Measurements from ENCODE around the gene SIRPB2. TPM values are rescaled to one million over a fixed set of nuclear protein-coding genes. Genes with fewer than 3 reads are reported as not detected.
A peak's percentile ranks its signal among the peaks of the same experiment; 100 is the strongest.

SIRPB2 gene
- total RNA-seq (2021; fragmentation: NEBNext Ultra II Directional; extraction: Animal tissue kit (Norgen Biotek cat#: 25700)), result 0.28 TPM in 1 of 2 replicates, not detected in the other
- not detected in 2 replicates for polyA plus RNA-seq (2011; rRNA removed)
- polyA plus RNA-seq (2011; cell fraction: cytosol; rRNA removed), result 0.03 TPM
- not detected for polyA plus RNA-seq (2011; cell fraction: nucleus; rRNA removed)
- not detected in 4 replicates for polyA plus RNA-seq (2012, experiment 1 of 2)
- polyA plus RNA-seq (2012, experiment 2 of 2), result not detected
- polyA plus RNA-seq (2013, experiment 1 of 2), result not detected
- not detected for polyA plus RNA-seq (2013, experiment 2 of 2)
- 0.73 TPM in 1 of 2 replicates, not detected in the other for polyA minus RNA-seq (2011; rRNA and poly(A)+ RNA removed)
- not detected for polyA minus RNA-seq (2011; cell fraction: cytosol; rRNA and poly(A)+ RNA removed)
- polyA minus RNA-seq (2011; cell fraction: nucleus; rRNA and poly(A)+ RNA removed), result not detected
- long read RNA-seq, experiment 1, result 0 reads
- long read RNA-seq, experiment 2, result 0 reads

DNA sequence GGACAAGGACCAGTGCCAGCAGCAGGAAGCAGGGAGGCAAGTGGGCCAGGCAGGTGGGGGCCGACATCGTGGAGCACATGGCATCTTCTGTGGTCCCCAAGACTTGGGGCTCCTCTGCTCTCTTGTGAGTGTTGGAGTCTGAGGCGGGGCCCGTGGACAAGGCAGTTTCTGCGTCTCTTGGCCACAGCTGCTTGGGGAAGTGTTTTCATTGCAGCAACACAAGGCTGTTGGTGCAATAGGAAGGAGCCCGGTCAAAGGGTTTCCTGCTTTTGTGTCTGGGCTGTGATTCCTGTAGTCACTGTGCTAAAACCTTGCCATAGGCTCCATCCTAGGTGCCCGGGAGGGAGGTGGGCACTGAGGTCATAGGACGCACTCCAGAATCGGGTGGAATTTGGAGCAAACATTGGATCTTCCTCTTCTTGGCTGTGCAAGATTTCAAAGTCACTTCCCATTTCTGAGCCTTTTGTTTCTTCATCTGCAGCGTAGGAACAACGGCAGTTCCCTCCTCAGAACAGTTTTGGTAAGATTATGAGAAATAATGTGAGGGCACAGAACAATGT is at the start of gene SIRPB2:
SIRPB2 (minus strand) TSS at position 140 of the 560 bp plus-strand sequence; CDS start at position 79, 61 bp downstream.
- ChIA-PET CTCF (ENCODE audit: partially characterized antibody) (interaction anchor here (0.9 to 4.5 kb wide), 7 partner anchors 12 to 49 kb away, joined by 3 to 31 read pairs (median 5); partner anchors contain the start of gene NSFL1C), POLR2A (ENCODE audit: partially characterized antibody) (interaction anchor here (2.7 kb wide), 1 partner anchor 9 kb away, joined by 7 read pairs; no protein-coding TSS in a partner anchor)
- Histone ChIP-seq H2AFZ (ENCODE audit: low read length) (0 out of 2 replicates have a peak within 1 kb of the TSS, but pooled peaks have one; percentile 71), H3K9ac (replicated peaks in 1 of 4; ENCODE audit: extremely low read depth in 1 of 4, low read depth in 3 of 4, low read length in 3 of 4) (no peak within 1 kb of the TSS), H3K23me2 (ENCODE audit: low read depth, low read length) (no peaks in the 10 kb centered on the region), H3K4ac (replicated peaks; ENCODE audit: insufficient read length, low read depth, low read length) (no peak within 1 kb of the TSS), H3K27ac (ENCODE audit: low read depth, low read length) (no peak within 1 kb of the TSS), H3K27me3 (replicated peaks in 1 of 4; ENCODE audit: control insufficient read depth in 3 of 4, extremely low read depth in 1 of 4, insufficient read depth in 3 of 4, low read length in 3 of 4) (peaks cover 0 to 4% (median 1%) of the 10 kb centered on the region in 4 experiments; a peak in 2 of 7 replicates), H2BK120ac (replicated peaks; ENCODE audit: low read depth, low read length) (no peak within 1 kb of the TSS), H3K4me1 (replicated peaks in 1 of 4; ENCODE audit: control insufficient read depth in 3 of 4, insufficient read depth in 4 of 4, low read length in 3 of 4) (no peaks in the 10 kb centered on the region), H3K36me3 (ENCODE audit: control insufficient read depth in 2 of 4, insufficient read depth in 4 of 4, low read length in 3 of 4) (no peaks in the 10 kb centered on the region), H3K9me3 (ENCODE audit: insufficient read depth in 2 of 2, low read depth in 1 of 2, low read length in 1 of 2) (no peaks in the 10 kb centered on the region), H2BK12ac (ENCODE audit: low read depth, low read length) (no peak within 1 kb of the TSS), H3K18ac (ENCODE audit: extremely low read depth, low read length) (no peak within 1 kb of the TSS), H2BK5ac (ENCODE audit: low read depth, low read length) (no peak within 1 kb of the TSS), H4K91ac (replicated peaks; ENCODE audit: insufficient read length, low read length) (no peak within 1 kb of the TSS), H2BK20ac (ENCODE audit: low read length) (no peak within 1 kb of the TSS), H2AK5ac (ENCODE audit: low read depth, low read length) (no peak within 1 kb of the TSS), H3K4me3 (ENCODE audit: extremely low read depth in 1 of 4, insufficient read depth in 2 of 4, low read depth in 3 of 4, low read length in 4 of 4) (no peak within 1 kb of the TSS), H3K79me2 (ENCODE audit: control insufficient read depth in 1 of 2, insufficient read depth in 2 of 2, low read length in 2 of 2) (no peaks in the 10 kb centered on the region), H4K8ac (ENCODE audit: extremely low read depth, insufficient read depth, low read length) (no peak within 1 kb of the TSS), H3K4me2 (ENCODE audit: insufficient read depth in 1 of 2, low read depth in 2 of 2, low read length in 2 of 2) (no peak within 1 kb of the TSS), H2BK15ac (ENCODE audit: low read length) (no peak within 1 kb of the TSS), H3K14ac (ENCODE audit: insufficient read length) (no peak within 1 kb of the TSS), H4K20me1 (replicated peaks in 1 of 2; ENCODE audit: control insufficient read depth in 1 of 2, insufficient read depth in 2 of 2, low read length in 2 of 2) (no peaks in the 10 kb centered on the region), H3K56ac (replicated peaks; ENCODE audit: insufficient read length, low read depth, low read length) (no peak within 1 kb of the TSS), H4K5ac (ENCODE audit: insufficient read length, low read depth, low read length) (no peak within 1 kb of the TSS), H3K23ac (ENCODE audit: insufficient read length) (no peak within 1 kb of the TSS), H3K79me1 (ENCODE audit: low read depth, low read length) (no peaks in the 10 kb centered on the region)
- 77% methylated on average over 11 of the region's 11 CpGs; no CpG with 5 or more reads in 1 of the 2 experiments for WGBS, 2 experiments (ENCODE audit: extremely low coverage in 1 of 2, insufficient coverage in 1 of 2, insufficient read length in 1 of 2, insufficient replicate concordance in 2 of 2, low coverage in 1 of 2, low lambda C conversion rate in 2 of 2, missing lambda C conversion rate in 1 of 2)
- no peak for DNase-seq (ENCODE audit: low read depth in 1 of 2, low spot score in 2 of 2)
- FAIRE-seq, result no peak
- TF ChIP-seq CREB1 (IDR thresholded peaks at IDR 0.05) (no peak), RFX5 (IDR thresholded peaks at IDR 0.05; ENCODE audit: borderline replicate concordance, low read depth, low read length) (no peak), KDM1A (IDR thresholded peaks at IDR 0.05; ENCODE audit: borderline replicate concordance, low read length) (no peak), EZH2 (IDR thresholded peaks at IDR 0.05; ENCODE audit: low read depth, low read length, severe bottlenecking) (no peak), NRF1 (IDR thresholded peaks at IDR 0.05; ENCODE audit: low read depth, low read length) (no peak), PHF8 (conservative IDR thresholded peaks at IDR 0.05; ENCODE audit: low read depth, low read length) (no peak), KDM5A (IDR thresholded peaks at IDR 0.05; ENCODE audit: low read length) (no peak), CTBP2 (IDR thresholded peaks at IDR 0.05; ENCODE audit: borderline replicate concordance, insufficient read depth, insufficient read length, low read length) (no peak), NANOG (IDR thresholded peaks at IDR 0.05; ENCODE audit: insufficient read depth, low read depth, low read length, poor library complexity, severe bottlenecking) (no peak), POLR2AphosphoS5 (IDR thresholded peaks at IDR 0.05; ENCODE audit: low read depth, low read length) (no peak)
- TF ChIP-seq, protein P1, sequence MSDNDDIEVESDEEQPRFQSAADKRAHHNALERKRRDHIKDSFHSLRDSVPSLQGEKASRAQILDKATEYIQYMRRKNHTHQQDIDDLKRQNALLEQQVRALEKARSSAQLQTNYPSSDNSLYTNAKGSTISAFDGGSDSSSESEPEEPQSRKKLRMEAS (IDR thresholded peaks at IDR 0.05), result no peak

All from H1 (cell line).